A549 (cell line): ENCODE measurements around the gene C10orf62. TPM values are rescaled to one million over a fixed set of nuclear protein-coding genes. Genes with fewer than 3 reads are reported as not detected.

Experiments used
- ATAC-seq, 2 experiments: fragments of 200-7000 bp in 1 of 2; fragments of >200 bp in 1 of 2; cut with Nextera tagmentation in 1 of 2; cut with Tn5 transposase in 1 of 2; 3 replicates each; pipeline versions ENCODE4 v1.8.0 to v1.9.1; 2018 to 2020; ENCODE audit warnings: mild to moderate bottlenecking in 1 of 2, moderate library complexity in 1 of 2
- CTCF ChIA-PET: fragments of 300-600 bp; sonication (Branson Sonifier 250); formaldehyde crosslinking; extraction: SDS; loops from one replicate; lab custom pipeline; 2021; ENCODE audit warnings: antibody characterized with exemption, inconsistent platforms; lab: Yijun Ruan, JAX
- POLR2A ChIA-PET: fragments of 350-600 bp; formaldehyde crosslinking; extraction: SDS; loops from one replicate; lab custom pipeline; 2021; ENCODE audit warnings: antibody characterized with exemption, inconsistent platforms; lab: Yijun Ruan, JAX
- DNase-seq, 2 experiments: peaks; one replicate each; pipeline versions ENCODE4 v3.0.0 to v3.0.0-alpha.2; 2011 to 2016; ENCODE audit warnings: low read depth in 1 of 2, low spot score in 1 of 2
- FAIRE-seq: peaks from 2 replicates; lab custom pipeline; 2011; peaks lifted over from hg19 to GRCh38; lab: Jason Lieb, UNC
- H3K27ac ChIP-seq, 2 experiments: fragments of >200 bp; sonication (Bioruptor Twin); formaldehyde crosslinking; 3 replicates each; pipeline ENCODE4 v1.5.1; 2016 to 2017
- H3K4me1 ChIP-seq: fragments of >200 bp; sonication (Bioruptor Twin); formaldehyde crosslinking; 3 replicates; pipeline ENCODE4 v1.6.1; 2016
- H3K4me2 ChIP-seq: fragments of >200 bp; sonication (Bioruptor Twin); formaldehyde crosslinking; 3 replicates; pipeline ENCODE4 v1.6.1; 2016
- H3K4me3 ChIP-seq: fragments of >200 bp; sonication (Bioruptor Twin); formaldehyde crosslinking; 3 replicates; pipeline ENCODE4 v1.5.1; 2016
- H3K9me3 ChIP-seq: fragments of >200 bp; sonication (Bioruptor Twin); formaldehyde crosslinking; 3 replicates; pipeline ENCODE4 v1.6.1; 2016
- CBX8 ChIP-seq: fragments of 200-600 bp; sonication (generic); IDR thresholded peaks from 2 replicates; pipeline ENCODE4 v1.6.1; 2016
- CEBPB ChIP-seq, 2 experiments: fragments of >200 bp in 1 of 2; sonication (Bioruptor Twin) in 1 of 2; formaldehyde crosslinking in 1 of 2; IDR thresholded peaks; 2 replicates each; pipeline ENCODE4 v1.6.1; 2012 to 2016
- CHD4 ChIP-seq: fragments of 200-600 bp; sonication (generic); IDR thresholded peaks from 2 replicates; pipeline ENCODE4 v1.6.1; 2016; ENCODE audit warnings: antibody characterized with exemption, mild to moderate bottlenecking, borderline replicate concordance
- E2F6 ChIP-seq: IDR thresholded peaks from 2 replicates; pipeline ENCODE4 v1.6.1; 2012; ENCODE audit warnings: low read depth, borderline replicate concordance
- ELK1 ChIP-seq: fragments of 150-350 bp; IDR thresholded peaks from 2 replicates; pipeline ENCODE4 v1.6.1; 2014; ENCODE audit warnings: low read depth, mild to moderate bottlenecking, low read length
- EP300 ChIP-seq, 2 experiments: fragments of >200 bp; sonication (Bioruptor Twin); formaldehyde crosslinking; IDR thresholded peaks; 2 replicates in 1 of 2; 3 replicates in 1 of 2; pipeline ENCODE4 v1.6.1; 2016 to 2017
- ESRRA ChIP-seq: fragments of 150-350 bp; IDR thresholded peaks from 2 replicates; pipeline ENCODE4 v1.6.1; 2014; ENCODE audit warnings: mild to moderate bottlenecking, low read length, borderline replicate concordance
- FOSL2 ChIP-seq, 2 experiments: fragments of 450-650 bp in 1 of 2; fragments of >200 bp in 1 of 2; sonication (Bioruptor Twin) in 1 of 2; formaldehyde crosslinking; IDR thresholded peaks; 2 replicates each; pipeline versions ENCODE4 v1.5.0 to v1.6.1; 2016 to 2020; ENCODE audit warnings: mild to moderate bottlenecking in 1 of 2, moderate library complexity in 1 of 2
- HOXB13 ChIP-seq: fragments of 250-450 bp; sonication (Bioruptor Pico); IDR thresholded peaks from 2 replicates; pipeline ENCODE4 v1.5.0; 2020; ENCODE audit warnings: low read depth, mild to moderate bottlenecking, moderate library complexity
- JUNB ChIP-seq: fragments of >200 bp; sonication (Bioruptor Twin); formaldehyde crosslinking; IDR thresholded peaks from 2 replicates; pipeline ENCODE4 v1.6.1; 2016
- NFE2L2 ChIP-seq: fragments of 150-350 bp; conservative IDR thresholded peaks from 2 replicates; pipeline ENCODE4 v1.6.1; 2014; ENCODE audit warnings: low read length
- NPAS2 ChIP-seq: fragments of 250-450 bp; sonication (Bioruptor Pico); IDR thresholded peaks from 2 replicates; pipeline ENCODE4 v1.8.0; 2022; ENCODE audit warnings: mild to moderate bottlenecking, moderate library complexity, borderline replicate concordance
- PBX3 ChIP-seq: IDR thresholded peaks from 2 replicates; pipeline ENCODE4 v1.6.1; 2012
- PHF8 ChIP-seq: fragments of 200-600 bp; sonication (generic); IDR thresholded peaks from 2 replicates; pipeline ENCODE4 v1.6.1; 2016; ENCODE audit warnings: low read depth, mild to moderate bottlenecking, antibody characterized with exemption, moderate library complexity, borderline replicate concordance
- RCOR1 ChIP-seq: fragments of 150-350 bp; IDR thresholded peaks from 2 replicates; pipeline ENCODE4 v1.6.1; 2014; ENCODE audit warnings: antibody characterized with exemption, low read length, low read depth
- RFX5 ChIP-seq: fragments of 450-650 bp; IDR thresholded peaks from 2 replicates; pipeline ENCODE4 v1.7.1; 2014; ENCODE audit warnings: antibody characterized with exemption, mild to moderate bottlenecking, moderate library complexity
- RNF2 ChIP-seq: fragments of 200-600 bp; sonication (generic); IDR thresholded peaks from 2 replicates; pipeline ENCODE4 v1.6.1; 2016; ENCODE audit warnings: low read depth, mild to moderate bottlenecking, antibody characterized with exemption, moderate library complexity, borderline replicate concordance
- SREBF2 ChIP-seq: fragments of 450-650 bp; IDR thresholded peaks from 2 replicates; pipeline ENCODE4 v1.6.1; 2014; ENCODE audit warnings: mild to moderate bottlenecking, moderate library complexity
- ZC3H11A ChIP-seq: fragments of 450-650 bp; IDR thresholded peaks from 2 replicates; pipeline ENCODE4 v1.6.1; 2014; ENCODE audit warnings: antibody characterized with exemption, mild to moderate bottlenecking
- ZFP36 ChIP-seq: fragments of 450-650 bp; IDR thresholded peaks from 2 replicates; pipeline ENCODE4 v1.6.1; 2014; ENCODE audit warnings: borderline replicate concordance; ENCODE audit not compliant: partially characterized antibody
- ZSCAN20 ChIP-seq: fragments of 250-450 bp; sonication (Bioruptor Pico); IDR thresholded peaks from 2 replicates; pipeline ENCODE4 v1.8.0; 2022; ENCODE audit warnings: mild to moderate bottlenecking, moderate library complexity
- WGBS: methylation state at CpG from one replicate; pipeline ENCODE4 v1.1.6; 2017; ENCODE audit errors: missing lambda C conversion rate; 5-methylcytosine and 5-hydroxymethylcytosine counted together
- polyA plus RNA-seq, 4 experiments: library from polyadenylated mRNA; depleted of rRNA in 3 of 4; stranded (reverse); fragments of >200 nt; fragmentation: RNase III in 1 of 4; extraction: RNeasy Plus Mini Kit Qiagen cat#74134 plus additional on column Dnase treatment in 1 of 4; gene quantifications; 2 replicates in 3 of 4; 3 replicates in 1 of 4; pipeline ENCODE4 v1.2.3, GENCODE V29; 2011 to 2017
- TF ChIP-seq, protein P1 (sequence below): fragments of >200 bp; sonication (Bioruptor Twin); formaldehyde crosslinking; IDR thresholded peaks from 2 replicates; pipeline ENCODE4 v1.6.1; 2016
- TF ChIP-seq, protein P2 (sequence below): fragments of 450-650 bp; IDR thresholded peaks from 2 replicates; pipeline ENCODE4 v1.6.1; 2014; ENCODE audit warnings: antibody characterized with exemption

C10orf62 gene
- polyA plus RNA-seq, 2 of the 4 experiments (the other 2 are of a cell fraction): not detected

DNA sequence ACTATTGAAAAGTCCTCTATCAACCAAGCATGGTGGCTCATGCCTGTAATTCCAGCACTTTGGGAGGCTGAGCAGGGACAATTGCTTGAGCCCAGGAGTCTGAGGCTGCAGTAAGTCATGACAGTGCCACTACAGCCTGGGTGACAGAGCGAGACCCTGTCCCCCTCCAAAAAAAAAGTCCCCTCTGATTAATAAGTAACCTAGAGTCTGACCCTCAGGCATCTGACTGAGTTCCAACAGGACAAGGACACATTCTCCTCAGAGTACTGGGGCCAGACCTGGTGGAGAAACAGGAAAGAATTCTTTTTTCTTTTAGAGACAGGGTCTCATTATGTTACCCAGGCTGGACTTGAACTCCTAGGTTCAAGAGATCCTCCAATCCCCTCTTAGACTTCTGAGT lies 33.8 kb downstream of the C10orf62 start (continued):
- no peak for TF ChIP-seq FOSL2 (IDR thresholded peaks at IDR 0.05)
- no peak for TF ChIP-seq FOSL2 (CRISPR knock-in tag; IDR thresholded peaks at IDR 0.05)

DNA sequence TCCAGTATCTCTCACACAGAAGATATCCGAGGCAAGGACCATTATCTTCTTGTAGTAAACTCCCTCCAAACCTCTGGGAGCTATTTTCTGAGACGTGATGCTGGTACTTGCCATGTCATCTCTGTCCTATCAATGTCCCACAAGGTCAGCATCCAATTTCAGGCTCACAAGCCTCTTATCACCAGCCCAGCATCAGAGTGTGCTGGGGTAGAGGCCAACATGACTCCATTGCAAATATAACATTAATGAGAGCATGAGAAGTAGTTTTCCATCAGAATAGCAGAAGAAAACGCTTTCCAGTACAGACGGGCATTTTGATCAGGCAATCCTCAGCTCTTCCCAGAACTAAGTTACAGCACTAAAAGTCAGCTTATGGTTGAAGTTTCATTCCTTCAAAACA lies 38.2 kb downstream of the C10orf62 start:
- ChIA-PET CTCF (interaction anchor here (0.7 to 10.7 kb wide), 8 partner anchors 10 to 86 kb away, joined by 3 to 97 read pairs (median 4); partner anchors contain the start of gene ANKRD2), POLR2A (no interaction called here)
- H3K4me3 ChIP-seq: no peak overlapping the region
- ATAC-seq (no peak), DNase-seq (no peak), FAIRE-seq (no peak)
- H3K4me1 ChIP-seq: peaks cover 7% of the 10 kb centered on the region; the same call in 2 of the 3 replicates
- H3K27ac ChIP-seq: no peak overlapping the region
- no peaks in the 10 kb centered on the region for H3K9me3 ChIP-seq
- no peak overlapping the region for H3K4me2 ChIP-seq
- TF ChIP-seq PBX3 (no peak), HOXB13 (CRISPR knock-in tag) (no peak), CEBPB (IDR thresholded peaks at IDR 0.05) (no peak), PHF8 (no peak)
- TF ChIP-seq, protein P1, sequence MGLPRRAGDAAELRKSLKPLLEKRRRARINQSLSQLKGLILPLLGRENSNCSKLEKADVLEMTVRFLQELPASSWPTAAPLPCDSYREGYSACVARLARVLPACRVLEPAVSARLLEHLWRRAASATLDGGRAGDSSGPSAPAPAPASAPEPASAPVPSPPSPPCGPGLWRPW: no peak
- WGBS: 82% methylated on average over 4 of the region's 4 CpGs

- WGBS: 81% methylated on average over 3 of the region's 3 CpGs
- ChIA-PET POLR2A (no interaction called here), CTCF (interaction anchor here (0.8 to 10.7 kb wide), 7 partner anchors 10 to 164 kb away, joined by 3 to 97 read pairs (median 4); partner anchors contain the start of gene ANKRD2)
- ATAC-seq (no peak), FAIRE-seq (no peak), DNase-seq (no peak)
- TF ChIP-seq EP300 (IDR thresholded peaks at IDR 0.05) (no peak), ZFP36 (no peak), E2F6 (no peak), ZSCAN20 (CRISPR knock-in tag) (no peak), ESRRA (no peak)
- TF ChIP-seq, protein P1: no peak
- H3K27ac ChIP-seq: no peak overlapping the region
- H3K4me3 ChIP-seq: no peak overlapping the region
- H3K4me1 ChIP-seq: peaks cover 7% of the 10 kb centered on the region; the same call in 2 of the 3 replicates
- H3K9me3 ChIP-seq: no peaks in the 10 kb centered on the region
- no peak overlapping the region for H3K4me2 ChIP-seq
These were observed 38.7 kb downstream of the C10orf62 start for GRCh38 chr10:97628228-97628627.

DNA sequence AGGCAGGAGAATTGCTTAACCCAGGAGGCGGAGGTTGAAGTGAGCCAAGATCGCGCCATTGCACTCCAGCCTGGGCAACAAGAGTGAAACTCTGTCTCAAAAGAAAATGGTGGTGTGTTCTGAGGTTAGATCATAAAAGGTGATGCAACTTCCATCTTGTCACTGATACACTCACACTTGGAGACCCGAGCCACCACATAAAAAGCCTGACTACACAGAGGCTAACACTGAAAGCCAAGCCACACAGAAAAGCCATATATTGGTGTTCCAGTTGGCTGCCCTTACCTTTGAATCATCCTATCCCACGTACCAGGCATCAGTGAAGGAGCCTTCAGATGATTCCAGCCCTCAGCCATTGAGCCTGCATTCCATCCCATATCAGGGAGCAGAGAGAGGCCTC lies 39.8 kb downstream of the C10orf62 start:
- no peak for FAIRE-seq
- TF ChIP-seq ZC3H11A: no peak
- no peak for TF ChIP-seq RNF2
- no peak for TF ChIP-seq CBX8
- TF ChIP-seq, all 56 proteins: peak for 0
- 95% methylated on average over 5 of the region's 5 CpGs for WGBS
- Histone ChIP-seq H3K27ac (no peak overlapping the region), H3K9me3 (no peaks in the 10 kb centered on the region), H3K4me3 (no peak overlapping the region), H3K4me2 (no peak overlapping the region), H3K4me1 (peaks cover 7% of the 10 kb centered on the region; the same call in 2 of the 3 replicates)
- POLR2A ChIA-PET: no interaction called here
- ATAC-seq (no peak), DNase-seq (no peak)
- CTCF ChIA-PET: interaction anchor here (0.8 to 10.7 kb wide), 5 partner anchors 12 to 165 kb away, joined by 3 to 97 read pairs (median 12); partner anchors contain the start of gene ANKRD2

DNA sequence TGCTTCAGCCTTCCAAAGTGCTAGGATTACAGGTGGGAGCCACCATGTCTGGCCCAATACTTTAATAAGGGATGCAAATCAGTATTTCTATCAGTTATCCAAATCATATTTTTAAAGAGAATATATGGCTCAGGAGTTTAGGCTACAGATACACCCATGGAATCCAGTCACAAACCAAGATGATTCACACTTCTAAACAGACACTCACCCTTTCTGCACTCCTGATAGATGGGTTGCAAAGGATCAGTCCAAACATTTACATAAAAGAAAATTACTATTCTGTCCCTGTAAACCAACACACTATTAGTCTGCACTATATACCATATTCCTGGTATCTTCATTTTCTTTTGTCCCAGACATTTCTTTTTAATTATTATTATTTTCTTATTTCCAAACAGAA lies 41.6 kb downstream of the C10orf62 start:
- Histone ChIP-seq H3K9me3 (no peaks in the 10 kb centered on the region), H3K4me2 (no peak overlapping the region), H3K4me1 (peaks cover 7% of the 10 kb centered on the region; the same call in 2 of the 3 replicates), H3K4me3 (no peak overlapping the region), H3K27ac (no peak overlapping the region)
- CTCF ChIA-PET: interaction anchor here (0.9 to 10.7 kb wide), 8 partner anchors 9 to 101 kb away, joined by 3 to 97 read pairs (median 4); no protein-coding TSS in a partner anchor
- POLR2A ChIA-PET: no interaction called here
- ATAC-seq (no peak), FAIRE-seq (no peak), DNase-seq (no peak)
- TF ChIP-seq JUNB (no peak), SREBF2 (no peak), RCOR1 (no peak), E2F6 (no peak), RFX5 (no peak), ZFP36 (no peak), ELK1 (no peak), NFE2L2 (no peak), CHD4 (no peak), NPAS2 (no peak)
- TF ChIP-seq, protein P2, sequence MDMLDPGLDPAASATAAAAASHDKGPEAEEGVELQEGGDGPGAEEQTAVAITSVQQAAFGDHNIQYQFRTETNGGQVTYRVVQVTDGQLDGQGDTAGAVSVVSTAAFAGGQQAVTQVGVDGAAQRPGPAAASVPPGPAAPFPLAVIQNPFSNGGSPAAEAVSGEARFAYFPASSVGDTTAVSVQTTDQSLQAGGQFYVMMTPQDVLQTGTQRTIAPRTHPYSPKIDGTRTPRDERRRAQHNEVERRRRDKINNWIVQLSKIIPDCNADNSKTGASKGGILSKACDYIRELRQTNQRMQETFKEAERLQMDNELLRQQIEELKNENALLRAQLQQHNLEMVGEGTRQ: no peak
